ENCODE measurements around the gene INPP4A.

INPP4A gene

DNA sequence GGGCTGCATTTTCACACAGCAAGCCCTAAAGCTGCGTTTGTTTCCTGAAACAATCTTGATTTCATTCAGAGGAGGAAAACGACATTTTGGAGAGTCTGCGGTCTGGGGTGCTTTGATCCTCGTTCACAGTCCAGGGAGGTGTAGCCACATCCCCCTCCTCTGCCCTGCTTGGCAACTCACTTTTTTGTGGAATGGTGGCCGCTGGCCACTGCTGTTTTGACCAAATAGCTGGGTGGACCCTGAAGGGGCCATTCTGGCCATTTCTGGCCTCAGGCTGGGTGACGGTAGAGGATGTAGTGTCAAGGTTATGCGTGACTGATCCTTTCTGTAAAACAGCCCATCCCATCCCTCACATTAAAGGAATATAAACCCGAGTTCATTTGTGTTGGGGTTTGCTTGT lies 62.2 kb downstream of the INPP4A start:
- Histone ChIP-seq H3K4me3 (ENCODE audit: low read length in 2 of 2) (no peak overlapping the region), H3K4me2 (ENCODE audit: insufficient read depth, low read length, poor library complexity, severe bottlenecking) (no peak overlapping the region), H3K4ac (ENCODE audit: low read length) (no peak overlapping the region), H3K9me3 (replicated peaks in 1 of 2; ENCODE audit: control insufficient read depth in 2 of 2, insufficient read depth in 1 of 2, low read depth in 1 of 2, low read length in 2 of 2) (no peaks in the 10 kb centered on the region), H3K79me1 (ENCODE audit: low read depth, low read length) (no peaks in the 10 kb centered on the region), H4K8ac (ENCODE audit: low read depth, low read length) (no peak overlapping the region), H2BK5ac (ENCODE audit: low read length) (no peak overlapping the region), H3K27ac (replicated peaks; ENCODE audit: low read length) (no peak overlapping the region), H3K9ac (ENCODE audit: low read depth, low read length, poor library complexity) (no peak overlapping the region), H2BK120ac (ENCODE audit: low read depth, low read length) (no peak overlapping the region), H2BK15ac (ENCODE audit: low read length) (no peak overlapping the region), H3K4me1 (ENCODE audit: control insufficient read depth in 2 of 2, insufficient read depth in 1 of 2, low read depth in 1 of 2, low read length in 2 of 2) (peaks cover 15 to 41% of the 10 kb centered on the region in 2 donors), H3K27me3 (ENCODE audit: control insufficient read depth in 3 of 3, insufficient read depth in 3 of 3, low read depth in 1 of 3, low read length in 3 of 3) (no peaks in the 10 kb centered on the region), H2AK5ac (ENCODE audit: low read depth, low read length) (no peak overlapping the region), H3K18ac (ENCODE audit: low read length) (no peak overlapping the region), H2AFZ (ENCODE audit: low read length) (no peak overlapping the region), H4K91ac (ENCODE audit: low read depth, low read length, poor library complexity) (no peak overlapping the region), H2BK12ac (ENCODE audit: low read length) (no peak overlapping the region), H3K36me3 (replicated peaks in 1 of 2; ENCODE audit: control insufficient read depth in 2 of 2, insufficient read depth in 2 of 2, low read length in 2 of 2) (no peaks in the 10 kb centered on the region), H3K14ac (ENCODE audit: low read length) (no peak overlapping the region), H3K23ac (ENCODE audit: low read depth, low read length, poor library complexity) (no peak overlapping the region)
- WGBS, 2 donors (ENCODE audit: extremely low coverage in 2 of 2, insufficient read length in 2 of 2, insufficient replicate concordance in 1 of 2) = no CpG with 5 or more reads among the region's 8 CpGs
- no peak for DNase-seq (ENCODE audit: low spot score)

DNA sequence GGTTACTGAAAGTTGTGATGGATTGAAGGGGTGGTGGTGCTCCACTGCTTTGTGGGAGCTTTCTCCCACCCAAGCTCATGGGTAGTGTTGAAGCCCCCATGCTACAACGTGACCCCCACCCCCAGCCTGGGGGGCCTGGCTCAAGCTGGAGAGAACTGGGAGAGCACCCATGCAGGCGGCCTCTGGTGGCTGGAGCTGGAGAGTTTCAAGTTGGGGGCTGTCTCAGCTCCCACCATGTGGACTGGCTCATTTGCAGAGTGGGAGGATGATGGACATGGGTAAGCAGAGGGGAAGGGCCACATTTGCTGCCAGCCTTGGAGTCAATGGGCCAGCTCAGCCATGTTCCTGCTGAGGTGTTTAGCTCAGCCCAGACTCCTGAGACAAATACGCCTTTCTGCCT lies 62.8 kb downstream of the INPP4A start:
- no peak overlapping the region for H4K91ac ChIP-seq (ENCODE audit: low read depth, low read length, poor library complexity)
- H4K8ac ChIP-seq (ENCODE audit: low read depth, low read length) = no peak overlapping the region
- no peaks in the 10 kb centered on the region for H3K9me3 ChIP-seq (replicated peaks in 1 of 2; ENCODE audit: control insufficient read depth in 2 of 2, insufficient read depth in 1 of 2, low read depth in 1 of 2, low read length in 2 of 2)
- no peak overlapping the region for H2BK15ac ChIP-seq (ENCODE audit: low read length)
- no peak overlapping the region for H3K4me3 ChIP-seq (ENCODE audit: low read length in 2 of 2)
- no peak overlapping the region for H2BK12ac ChIP-seq (ENCODE audit: low read length)
- DNase-seq (ENCODE audit: low spot score) = no peak
- no peaks in the 10 kb centered on the region for H3K79me1 ChIP-seq (ENCODE audit: low read depth, low read length)
- H2AFZ ChIP-seq (ENCODE audit: low read length) = no peak overlapping the region
- no CpG with 5 or more reads among the region's 3 CpGs for WGBS, 2 donors (ENCODE audit: extremely low coverage in 2 of 2, insufficient read length in 2 of 2, insufficient replicate concordance in 1 of 2)
- H3K27me3 ChIP-seq (ENCODE audit: control insufficient read depth in 3 of 3, insufficient read depth in 3 of 3, low read depth in 1 of 3, low read length in 3 of 3) = no peaks in the 10 kb centered on the region
- peak overlapping the region; percentile 51 for H3K14ac ChIP-seq (ENCODE audit: low read length)
- peak overlapping the region; percentile 61 for H3K18ac ChIP-seq (ENCODE audit: low read length)
- no peak overlapping the region for H2BK5ac ChIP-seq (ENCODE audit: low read length)
- no peak overlapping the region for H3K27ac ChIP-seq (replicated peaks; ENCODE audit: low read length)
- H3K4me1 ChIP-seq (ENCODE audit: control insufficient read depth in 2 of 2, insufficient read depth in 1 of 2, low read depth in 1 of 2, low read length in 2 of 2) = peaks cover 13 to 36% of the 10 kb centered on the region in 2 donors
- peak overlapping the region; percentile 11 for H2AK5ac ChIP-seq (ENCODE audit: low read depth, low read length)
- no peak overlapping the region for H3K23ac ChIP-seq (ENCODE audit: low read depth, low read length, poor library complexity)
- H3K9ac ChIP-seq (ENCODE audit: low read depth, low read length, poor library complexity) = peak overlapping the region; percentile 54
- no peaks in the 10 kb centered on the region for H3K36me3 ChIP-seq (replicated peaks in 1 of 2; ENCODE audit: control insufficient read depth in 2 of 2, insufficient read depth in 2 of 2, low read length in 2 of 2)
- no peak overlapping the region for H3K4me2 ChIP-seq (ENCODE audit: insufficient read depth, low read length, poor library complexity, severe bottlenecking)
- H2BK120ac ChIP-seq (ENCODE audit: low read depth, low read length) = no peak overlapping the region
- no peak overlapping the region for H3K4ac ChIP-seq (ENCODE audit: low read length)

DNA sequence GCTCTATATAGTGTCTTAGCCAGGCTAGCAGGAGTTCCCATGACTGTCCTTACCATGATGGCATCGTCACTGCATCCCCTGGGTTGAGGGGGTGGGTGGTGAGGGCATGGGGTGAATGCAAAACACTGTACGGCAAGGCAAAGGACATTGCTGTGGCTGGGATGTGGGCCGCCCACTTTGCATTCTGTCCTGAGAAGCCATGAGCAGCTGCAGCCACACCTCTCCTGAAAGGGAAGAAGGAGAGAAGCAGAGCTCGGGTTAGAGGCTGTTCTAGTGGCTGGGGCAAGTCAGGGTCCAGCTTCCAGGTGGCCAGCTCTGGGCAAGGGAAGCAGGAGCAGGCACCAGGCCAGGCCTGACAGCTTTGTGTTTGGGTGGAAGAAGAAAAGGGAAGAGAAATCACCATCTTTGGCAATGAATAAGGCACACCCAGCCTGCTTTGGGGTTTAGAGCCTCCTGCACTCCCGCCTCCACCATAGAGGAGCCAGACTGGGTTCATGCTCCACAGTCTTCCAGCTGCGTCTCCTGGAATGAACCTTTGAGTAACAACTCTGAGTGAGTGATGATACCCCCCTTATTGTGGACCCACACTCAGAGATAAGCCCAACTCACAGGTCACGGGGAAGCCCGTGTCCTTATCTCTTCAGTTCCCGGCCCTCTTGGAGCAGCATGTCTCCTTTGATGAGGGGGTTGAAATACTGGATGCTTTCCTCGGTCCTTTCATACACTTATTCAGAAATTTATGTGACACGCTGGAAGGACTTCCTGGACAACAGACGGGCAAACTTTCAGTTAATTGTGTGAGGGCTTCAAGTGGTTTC lies 63.4 kb downstream of the INPP4A start:
- peak overlapping the region; percentile 22 for H3K9ac ChIP-seq (ENCODE audit: low read depth, low read length, poor library complexity)
- no peaks in the 10 kb centered on the region for H3K36me3 ChIP-seq (replicated peaks in 1 of 2; ENCODE audit: control insufficient read depth in 2 of 2, insufficient read depth in 2 of 2, low read length in 2 of 2)
- no peak overlapping the region for H3K27ac ChIP-seq (replicated peaks; ENCODE audit: low read length)
- H2AFZ ChIP-seq (ENCODE audit: low read length) = no peak overlapping the region
- no peak for DNase-seq (ENCODE audit: low spot score)
- no peaks in the 10 kb centered on the region for H3K9me3 ChIP-seq (replicated peaks in 1 of 2; ENCODE audit: control insufficient read depth in 2 of 2, insufficient read depth in 1 of 2, low read depth in 1 of 2, low read length in 2 of 2)
- no peak overlapping the region for H3K4me2 ChIP-seq (ENCODE audit: insufficient read depth, low read length, poor library complexity, severe bottlenecking)
- no peak overlapping the region for H2BK5ac ChIP-seq (ENCODE audit: low read length)
- WGBS, 2 donors (ENCODE audit: extremely low coverage in 2 of 2, insufficient read length in 2 of 2, insufficient replicate concordance in 1 of 2) = no CpG with 5 or more reads among the region's 12 CpGs
- H3K27me3 ChIP-seq (ENCODE audit: control insufficient read depth in 3 of 3, insufficient read depth in 3 of 3, low read depth in 1 of 3, low read length in 3 of 3) = no peaks in the 10 kb centered on the region
- H3K4me1 ChIP-seq (ENCODE audit: control insufficient read depth in 2 of 2, insufficient read depth in 1 of 2, low read depth in 1 of 2, low read length in 2 of 2) = peaks cover 11 to 31% of the 10 kb centered on the region in 2 donors
- no peak overlapping the region for H4K8ac ChIP-seq (ENCODE audit: low read depth, low read length)
- H4K91ac ChIP-seq (ENCODE audit: low read depth, low read length, poor library complexity) = no peak overlapping the region
- no peak overlapping the region for H2BK15ac ChIP-seq (ENCODE audit: low read length)
- peak overlapping the region in 1 of 2 donors; percentile 2 for H3K4me3 ChIP-seq (ENCODE audit: low read length in 2 of 2)
- H3K18ac ChIP-seq (ENCODE audit: low read length) = peak overlapping the region; percentile 61
- H2BK120ac ChIP-seq (ENCODE audit: low read depth, low read length) = no peak overlapping the region
- H3K23ac ChIP-seq (ENCODE audit: low read depth, low read length, poor library complexity) = no peak overlapping the region
- H2AK5ac ChIP-seq (ENCODE audit: low read depth, low read length) = peak overlapping the region; percentile 11
- H3K14ac ChIP-seq (ENCODE audit: low read length) = peak overlapping the region; percentile 51
- H2BK12ac ChIP-seq (ENCODE audit: low read length) = no peak overlapping the region
- no peaks in the 10 kb centered on the region for H3K79me1 ChIP-seq (ENCODE audit: low read depth, low read length)
- no peak overlapping the region for H3K4ac ChIP-seq (ENCODE audit: low read length)

DNA sequence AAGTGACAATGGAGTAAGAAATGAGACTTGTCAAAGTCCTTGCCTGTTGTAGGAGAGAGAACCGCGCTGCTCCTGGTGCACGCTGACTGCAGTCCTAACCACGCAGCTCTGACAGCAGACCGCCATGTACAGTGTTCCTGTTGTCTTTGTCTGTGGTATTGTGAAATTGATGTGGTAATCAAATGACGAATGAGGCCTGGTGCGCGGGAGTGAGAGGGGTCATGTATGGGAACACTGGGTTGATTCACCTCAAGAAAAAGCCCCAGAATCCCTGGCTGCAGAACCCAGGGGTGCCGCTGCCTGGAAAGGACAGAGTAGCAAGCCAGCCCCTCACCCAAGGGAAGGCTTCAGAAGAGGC lies 64.0 kb downstream of the INPP4A start:
- H3K4me3 ChIP-seq (ENCODE audit: low read length in 2 of 2) = no peak overlapping the region
- H2BK12ac ChIP-seq (ENCODE audit: low read length) = no peak overlapping the region
- no peak overlapping the region for H2AK5ac ChIP-seq (ENCODE audit: low read depth, low read length)
- no peak overlapping the region for H2BK15ac ChIP-seq (ENCODE audit: low read length)
- H3K4me1 ChIP-seq (ENCODE audit: control insufficient read depth in 2 of 2, insufficient read depth in 1 of 2, low read depth in 1 of 2, low read length in 2 of 2) = peaks cover 11 to 25% of the 10 kb centered on the region in 2 donors
- H3K27me3 ChIP-seq (ENCODE audit: control insufficient read depth in 3 of 3, insufficient read depth in 3 of 3, low read depth in 1 of 3, low read length in 3 of 3) = no peaks in the 10 kb centered on the region
- no peak overlapping the region for H2BK120ac ChIP-seq (ENCODE audit: low read depth, low read length)
- no peak overlapping the region for H3K14ac ChIP-seq (ENCODE audit: low read length)
- H2AFZ ChIP-seq (ENCODE audit: low read length) = no peak overlapping the region
- H3K9ac ChIP-seq (ENCODE audit: low read depth, low read length, poor library complexity) = no peak overlapping the region
- H4K91ac ChIP-seq (ENCODE audit: low read depth, low read length, poor library complexity) = no peak overlapping the region
- no peak overlapping the region for H3K4me2 ChIP-seq (ENCODE audit: insufficient read depth, low read length, poor library complexity, severe bottlenecking)
- no peaks in the 10 kb centered on the region for H3K36me3 ChIP-seq (replicated peaks in 1 of 2; ENCODE audit: control insufficient read depth in 2 of 2, insufficient read depth in 2 of 2, low read length in 2 of 2)
- H3K4ac ChIP-seq (ENCODE audit: low read length) = no peak overlapping the region
- H3K79me1 ChIP-seq (ENCODE audit: low read depth, low read length) = no peaks in the 10 kb centered on the region
- H3K18ac ChIP-seq (ENCODE audit: low read length) = no peak overlapping the region
- H3K9me3 ChIP-seq (replicated peaks in 1 of 2; ENCODE audit: control insufficient read depth in 2 of 2, insufficient read depth in 1 of 2, low read depth in 1 of 2, low read length in 2 of 2) = no peaks in the 10 kb centered on the region
- no peak for DNase-seq (ENCODE audit: low spot score)
- no peak overlapping the region for H3K27ac ChIP-seq (replicated peaks; ENCODE audit: low read length)
- H2BK5ac ChIP-seq (ENCODE audit: low read length) = no peak overlapping the region
- WGBS, 2 donors (ENCODE audit: extremely low coverage in 2 of 2, insufficient read length in 2 of 2, insufficient replicate concordance in 1 of 2) = no CpG with 5 or more reads among the region's 9 CpGs
- no peak overlapping the region for H3K23ac ChIP-seq (ENCODE audit: low read depth, low read length, poor library complexity)
- H4K8ac ChIP-seq (ENCODE audit: low read depth, low read length) = no peak overlapping the region
